Activated B cell treated with CpG ODN at 0.5 μM for 24 hours (primary cell): Measurements from ENCODE around the gene PUDP. TPM values are rescaled to one million over a fixed set of nuclear protein-coding genes. Genes with fewer than 3 reads are reported as not detected.
A peak's percentile ranks its signal among the peaks of the same experiment; 100 is the strongest.

Experiments
- ATAC-seq: fragments of 200-7000 bp; cut with Tn5 transposase; one replicate; pipeline ENCODE4 v1.10.0; 2021; ENCODE audit warnings: low read depth, mild to moderate bottlenecking, moderate library complexity
- CTCF ChIA-PET: fragments of 350-600 bp; sonication (Branson Sonifier 250); formaldehyde crosslinking; loops from one replicate; lab custom pipeline; 2021; ENCODE audit warnings: antibody characterized with exemption; lab: Charles Lee
- POLR2A ChIA-PET: fragments of 350-600 bp; sonication (Branson Sonifier 250); formaldehyde crosslinking; loops from one replicate; lab custom pipeline; 2021; ENCODE audit warnings: antibody characterized with exemption; lab: Charles Lee
- DNase-seq: peaks from one replicate; pipeline ENCODE4 v3.0.0; 2022
- H3K27ac Mint-ChIP-seq: one replicate; pipeline ENCODE4 v1.8.0; 2020; ENCODE audit warnings: mixed read lengths
- H3K27me3 Mint-ChIP-seq: one replicate; pipeline ENCODE4 v1.8.0; 2021; ENCODE audit warnings: mixed read lengths
- H3K36me3 Mint-ChIP-seq: one replicate; pipeline ENCODE4 v1.8.0; 2021; ENCODE audit warnings: low read depth, mixed read lengths
- H3K4me1 Mint-ChIP-seq: one replicate; pipeline ENCODE4 v1.8.0; 2021; ENCODE audit warnings: mixed read lengths
- H3K4me3 Mint-ChIP-seq: one replicate; pipeline ENCODE4 v1.8.0; 2020; ENCODE audit warnings: mild to moderate bottlenecking, mixed read lengths
- H3K9me3 Mint-ChIP-seq: one replicate; pipeline ENCODE4 v1.8.0; 2020; ENCODE audit warnings: mixed read lengths
- CTCF ChIP-seq: fragments of 200-600 bp; IDR thresholded peaks from one replicate; pipeline ENCODE4 v1.8.0; 2022; ENCODE audit warnings: antibody characterized with exemption, mild to moderate bottlenecking
- intact Hi-C: fragments of 100-400 bp; cut with micrococcal nuclease; formaldehyde crosslinking; loops from one replicate; pipeline ENCODE4 v1.15.1; 2024
- total RNA-seq: library from RNA; stranded (reverse); gene quantifications from 2 replicates; pipeline ENCODE4 v1.2.3, GENCODE V29; 2022

Gene PUDP
- total RNA-seq, 1 donor from 2014 or later: 14.0 TPM

DNA sequence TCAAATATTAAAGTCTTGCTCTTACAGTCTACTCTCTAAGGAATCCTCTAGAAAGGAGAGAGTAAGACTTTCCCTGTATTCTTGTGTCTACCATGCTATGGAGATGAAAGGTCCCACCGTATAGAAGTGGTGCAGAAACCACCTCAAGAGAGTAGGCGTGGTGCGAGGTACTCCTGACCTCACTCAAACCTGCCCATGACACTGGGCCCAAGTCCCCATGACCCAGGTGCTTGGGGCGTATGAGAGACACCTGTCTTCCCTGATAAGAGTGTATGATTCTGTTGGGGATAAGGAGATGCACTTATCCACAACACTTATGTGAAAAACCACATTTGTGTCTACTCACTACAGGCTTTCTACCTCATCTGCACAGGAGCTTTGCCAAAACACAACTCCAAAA is 55.4 kb downstream of the PUDP start:
- ATAC-seq (no peak), DNase-seq (no peak)
- peaks cover 43% of the 10 kb centered on the region for H3K4me1 Mint-ChIP-seq
- no peak overlapping the region for H3K27ac Mint-ChIP-seq
- no peak for TF ChIP-seq CTCF
- CTCF ChIA-PET: no interaction called here
- H3K4me3 Mint-ChIP-seq: no peak overlapping the region
- intact Hi-C loops: no loop called here
- POLR2A ChIA-PET: no interaction called here
- no peaks in the 10 kb centered on the region for H3K27me3 Mint-ChIP-seq
- peaks cover 14% of the 10 kb centered on the region for H3K36me3 Mint-ChIP-seq
- H3K9me3 Mint-ChIP-seq: no peaks in the 10 kb centered on the region

- Mint-ChIP-seq H3K4me1 (peaks cover 49% of the 10 kb centered on the region), H3K27ac (peak overlapping the region; percentile 13), H3K4me3 (peak overlapping the region; percentile 11), H3K36me3 (peaks cover 8% of the 10 kb centered on the region), H3K27me3 (no peaks in the 10 kb centered on the region), H3K9me3 (no peaks in the 10 kb centered on the region)
- ChIA-PET POLR2A (no interaction called here), CTCF (no interaction called here)
- ATAC-seq: no peak
- intact Hi-C loops: no loop called here
- no peak for TF ChIP-seq CTCF
- no peak for DNase-seq
Measured at GRCh38 chrX:7091923-7092322, 56.0 kb downstream of the PUDP start.

- no peak overlapping the region for H3K4me3 Mint-ChIP-seq
- DNase-seq (no peak), ATAC-seq (no peak)
- no peaks in the 10 kb centered on the region for H3K9me3 Mint-ChIP-seq
- no peak for TF ChIP-seq CTCF
- POLR2A ChIA-PET: no interaction called here
- H3K27me3 Mint-ChIP-seq: no peaks in the 10 kb centered on the region
- H3K4me1 Mint-ChIP-seq: peaks cover 60% of the 10 kb centered on the region
- no peak overlapping the region for H3K27ac Mint-ChIP-seq
- CTCF ChIA-PET: no interaction called here
- peaks cover 3% of the 10 kb centered on the region for H3K36me3 Mint-ChIP-seq
- intact Hi-C loops: no loop called here
Measured at GRCh38 chrX:7090641-7091040, 57.3 kb downstream of the PUDP start.

DNA sequence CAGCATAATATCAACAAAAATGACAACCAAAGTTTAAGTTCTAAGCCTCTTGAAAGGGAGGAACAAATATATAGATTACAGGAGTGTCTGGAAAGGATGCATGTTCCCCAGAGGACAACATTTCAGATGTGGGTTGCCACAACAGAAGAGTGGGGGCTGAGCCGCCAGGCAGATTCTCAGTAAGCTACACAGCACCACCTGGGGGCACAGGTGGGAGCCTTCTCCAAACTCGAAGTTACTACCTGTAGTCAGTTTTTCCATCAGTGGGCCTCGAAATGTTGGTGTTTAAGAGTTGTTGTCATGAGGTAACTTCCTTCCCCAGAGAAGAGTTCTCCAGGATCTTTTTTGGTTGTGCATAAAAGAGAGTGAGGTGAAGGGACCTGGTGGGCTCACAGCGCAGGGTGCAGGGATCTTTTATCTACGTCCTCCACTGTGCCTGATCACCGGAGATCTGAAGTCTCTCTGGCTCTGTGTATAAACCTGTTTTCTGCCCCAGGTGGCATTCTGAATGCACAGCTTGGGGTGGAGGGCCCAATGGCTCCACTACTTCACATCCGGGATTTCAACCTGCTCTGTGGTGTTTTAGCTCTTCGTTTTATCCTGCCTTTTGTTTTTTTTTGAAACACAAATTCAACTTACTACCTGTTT is 58.9 kb downstream of the PUDP start:
- POLR2A ChIA-PET: no interaction called here
- CTCF ChIA-PET: interaction anchor here (0.9 kb wide), 1 partner anchor 58 kb away, joined by 3 read pairs; no protein-coding TSS in a partner anchor
- intact Hi-C loops: loop anchor here (1.0 to 10.0 kb wide), 2 partner anchors 864 to 1068 kb away; partner anchors contain the start of gene NLGN4X
- Mint-ChIP-seq H3K4me3 (no peak overlapping the region), H3K27ac (peak overlapping the region; percentile 65), H3K4me1 (peaks cover 75% of the 10 kb centered on the region), H3K9me3 (no peaks in the 10 kb centered on the region), H3K27me3 (no peaks in the 10 kb centered on the region), H3K36me3 (no peaks in the 10 kb centered on the region)
- no peak for TF ChIP-seq CTCF
- DNase-seq (no peak), ATAC-seq (peak; percentile 38)

GRCh38 chrX:7086384-7086783 is 61.6 kb downstream of the PUDP start:
- ChIA-PET CTCF (no interaction called here), POLR2A (no interaction called here)
- intact Hi-C loops: loop anchor here (10.0 kb wide), 1 partner anchor 862 kb away; the partner anchor contains the start of gene NLGN4X
- no peaks in the 10 kb centered on the region for H3K9me3 Mint-ChIP-seq
- no peak overlapping the region for H3K4me3 Mint-ChIP-seq
- H3K4me1 Mint-ChIP-seq: peaks cover 84% of the 10 kb centered on the region
- TF ChIP-seq CTCF: no peak
- H3K36me3 Mint-ChIP-seq: no peaks in the 10 kb centered on the region
- H3K27ac Mint-ChIP-seq: no peak overlapping the region
- H3K27me3 Mint-ChIP-seq: no peaks in the 10 kb centered on the region
- no peak for ATAC-seq
- no peak for DNase-seq
